HepG2 (cell line): ENCODE results near the gene SMAD1. TPM values are rescaled to one million over a fixed set of nuclear protein-coding genes. Genes with fewer than 3 reads are reported as not detected.
"Not testable (repeated sequence)": the region's sequence is repeated elsewhere in the genome, so short reads cannot be mapped to it uniquely, and the experiment has no call there.

Experiments used
- ATAC-seq: fragments of 200-7000 bp; cut with Tn5 transposase; 3 replicates; pipeline ENCODE4 v1.9.1; 2020; ENCODE audit warnings: mild to moderate bottlenecking, moderate library complexity
- BruUV-seq: library from RNA; stranded (reverse); fragments of 400-500 nt; replicated peaks from 2 replicates; lab custom pipeline; 2021; lab: Mats Ljungman, UMichigan
- CTCF ChIA-PET: fragments of 300-600 bp; formaldehyde crosslinking; extraction: SDS; loops from one replicate; lab custom pipeline; 2021; ENCODE audit warnings: low total read pairs, inconsistent platforms, low intra/inter-chr PET ratio; lab: Yijun Ruan, JAX
- POLR2A ChIA-PET: fragments of 350-600 bp; sonication (Branson Sonifier 250); formaldehyde crosslinking; loops from one replicate; lab custom pipeline; 2020; ENCODE audit warnings: antibody characterized with exemption, inconsistent platforms; lab: Yijun Ruan, JAX
- DNase-seq: peaks from one replicate; pipeline ENCODE4 v3.0.0-alpha.2; 2015; ENCODE audit warnings: low spot score
- FAIRE-seq: peaks from 3 replicates; lab custom pipeline; 2011; peaks lifted over from hg19 to GRCh38; lab: Jason Lieb, UNC
- H2AFZ ChIP-seq: one replicate; pipeline ENCODE4 v1.6.1; 2011; ENCODE audit warnings: low read length, inconsistent platforms
- H3K27ac ChIP-seq: fragments of 300-600 bp; 3 replicates; pipeline ENCODE4 v1.8.0; 2011; ENCODE audit warnings: mixed run types, mild to moderate bottlenecking, mixed read lengths, low read length, inconsistent platforms; ENCODE audit not compliant: insufficient read depth; ENCODE audit errors: extremely low read length
- H3K27me3 ChIP-seq, 2 experiments: fragments of 200-600 bp in 1 of 2; 2 replicates in 1 of 2; 3 replicates in 1 of 2; pipeline versions ENCODE4 v1.6.0 to v1.8.0; 2011; ENCODE audit warnings: low read length in 2 of 2, mild to moderate bottlenecking in 2 of 2, moderate library complexity in 2 of 2, inconsistent platforms in 1 of 2; ENCODE audit not compliant: insufficient read depth in 2 of 2, control insufficient read depth in 1 of 2
- H3K36me3 ChIP-seq, 2 experiments: fragments of 200-600 bp in 1 of 2; replicated peaks in 1 of 2; 2 replicates in 1 of 2; 3 replicates in 1 of 2; pipeline versions ENCODE4 v1.5.1 to v1.8.0; 2011; ENCODE audit warnings: low read length in 2 of 2, inconsistent platforms in 1 of 2; ENCODE audit not compliant: insufficient read depth in 2 of 2, control insufficient read depth in 1 of 2
- H3K4me1 ChIP-seq: 2 replicates; pipeline ENCODE4 v1.5.1; 2012; ENCODE audit warnings: low read length, inconsistent platforms; ENCODE audit not compliant: insufficient read depth
- H3K4me2 ChIP-seq: 2 replicates; pipeline ENCODE4 v1.6.0; 2011; ENCODE audit warnings: low read depth, low read length, inconsistent platforms
- H3K4me3 ChIP-seq, 3 experiments: fragments of 200-600 bp in 1 of 3; sonication (generic), shearing (Covaris generic) in 1 of 3; replicated peaks in 1 of 3; 2 replicates each; pipeline ENCODE4 v1.5.1; 2011 to 2016; ENCODE audit warnings: low read length in 3 of 3, inconsistent platforms in 2 of 3, low read depth in 2 of 3, mild to moderate bottlenecking in 2 of 3, control low read depth in 1 of 3, mixed read lengths in 1 of 3; ENCODE audit not compliant: insufficient read depth in 1 of 3
- H3K79me2 ChIP-seq: one replicate; pipeline ENCODE4 v1.6.1; 2011; ENCODE audit warnings: low read length, inconsistent platforms; ENCODE audit not compliant: insufficient read depth
- H3K9ac ChIP-seq: 2 replicates; pipeline ENCODE4 v1.6.0; 2011; ENCODE audit warnings: mild to moderate bottlenecking, low read depth, low read length, inconsistent platforms; ENCODE audit not compliant: insufficient read depth
- H3K9me3 ChIP-seq: 2 replicates; pipeline ENCODE4 v1.5.1; 2012; ENCODE audit warnings: mild to moderate bottlenecking, low read length
- H4K20me1 ChIP-seq: 2 replicates; pipeline ENCODE4 v1.6.0; 2011; ENCODE audit warnings: inconsistent platforms, mild to moderate bottlenecking, low read length, moderate library complexity; ENCODE audit not compliant: insufficient read depth
- BCL6 ChIP-seq: IDR thresholded peaks from 2 replicates; pipeline ENCODE4 v1.6.1; 2016; ENCODE audit warnings: missing genetic modification reagents, missing compliant biosample characterization
- MTF2 ChIP-seq: sonication (generic); formaldehyde crosslinking; IDR thresholded peaks from 2 replicates; pipeline ENCODE4 v1.5.0; 2020; ENCODE audit warnings: missing genetic modification reagents, borderline replicate concordance
- NFATC3 ChIP-seq: sonication (generic); formaldehyde crosslinking; IDR thresholded peaks from 2 replicates; pipeline ENCODE4 v1.5.1; 2020; ENCODE audit warnings: mild to moderate bottlenecking, missing genetic modification reagents
- RFXAP ChIP-seq: sonication (generic); formaldehyde crosslinking; IDR thresholded peaks from 2 replicates; pipeline ENCODE4 v1.4.0; 2020; ENCODE audit warnings: missing genetic modification reagents, borderline replicate concordance
- TARDBP ChIP-seq: sonication (generic); formaldehyde crosslinking; IDR thresholded peaks from 2 replicates; pipeline ENCODE4 v1.8.0; 2022; ENCODE audit warnings: mild to moderate bottlenecking, missing genetic modification reagents
- ZC3H4 ChIP-seq: sonication (generic); formaldehyde crosslinking; IDR thresholded peaks from 2 replicates; pipeline ENCODE4 v1.4.0; 2020; ENCODE audit warnings: missing genetic modification reagents, borderline replicate concordance
- ZNF510 ChIP-seq: sonication (generic); formaldehyde crosslinking; IDR thresholded peaks from 2 replicates; pipeline ENCODE4 v1.4.0; 2020; ENCODE audit warnings: low read depth, mild to moderate bottlenecking, missing genetic modification reagents
- WGBS: methylation state at CpG from one replicate; pipeline ENCODE4 v1.1.6; 2017; ENCODE audit warnings: low lambda C conversion rate; 5-methylcytosine and 5-hydroxymethylcytosine counted together
- in situ Hi-C: cut with HindIII; loops from 2 replicates; pipeline ENCODE4 v1.10.0; 2017; ENCODE audit warnings: low pct_unique_long_range_greater_than_20kb; ENCODE audit not compliant: extremely low pct_ligation_motif_present
- intact Hi-C: fragments of 100-400 bp; cut with micrococcal nuclease; formaldehyde crosslinking; loops from one replicate; pipeline ENCODE4 v1.10.0; 2022; ENCODE audit not compliant: unreplicated experiment
- polyA plus RNA-seq, 8 experiments: library from polyadenylated mRNA; depleted of rRNA in 3 of 8; stranded (reverse) in 7 of 8; unstranded in 1 of 8; fragments of >200 nt; fragmentation: Illumina TruSeq in 4 of 8; extraction: Trizol in 4 of 8; gene quantifications; 2 replicates each; pipeline versions ENCODE4 v1.2.1 to v1.2.3, GENCODE V29; 2011 to 2016; ENCODE audit warnings: low read depth in 4 of 8, missing spikeins in 1 of 8, mixed read lengths in 1 of 8; ENCODE audit not compliant: insufficient read depth in 1 of 8
- total RNA-seq, 5 experiments: library from RNA; depleted of rRNA; stranded (reverse); fragments of >200 nt; fragmentation: Illumina TruSeq; extraction: Trizol; gene quantifications; 2 replicates each; pipeline ENCODE4 v1.2.3, GENCODE V29; 2016; ENCODE audit warnings: low read depth in 1 of 5
- TF ChIP-seq, protein P1 (sequence below): sonication (generic); formaldehyde crosslinking; IDR thresholded peaks from 2 replicates; pipeline ENCODE4 v1.5.1; 2020; ENCODE audit warnings: missing genetic modification reagents, mild to moderate bottlenecking, borderline replicate concordance
- TF ChIP-seq, protein P2 (sequence below): IDR thresholded peaks from 2 replicates; pipeline ENCODE4 v1.6.1; 2016; ENCODE audit warnings: missing compliant biosample characterization, missing genetic modification reagents, borderline replicate concordance

Gene SMAD1
- total and polyA plus RNA-seq, 2 of the 13 experiments (the other 11 are each of a cell fraction or from before 2014, with no cell fraction given), result 12.7 to 16.6 TPM

DNA sequence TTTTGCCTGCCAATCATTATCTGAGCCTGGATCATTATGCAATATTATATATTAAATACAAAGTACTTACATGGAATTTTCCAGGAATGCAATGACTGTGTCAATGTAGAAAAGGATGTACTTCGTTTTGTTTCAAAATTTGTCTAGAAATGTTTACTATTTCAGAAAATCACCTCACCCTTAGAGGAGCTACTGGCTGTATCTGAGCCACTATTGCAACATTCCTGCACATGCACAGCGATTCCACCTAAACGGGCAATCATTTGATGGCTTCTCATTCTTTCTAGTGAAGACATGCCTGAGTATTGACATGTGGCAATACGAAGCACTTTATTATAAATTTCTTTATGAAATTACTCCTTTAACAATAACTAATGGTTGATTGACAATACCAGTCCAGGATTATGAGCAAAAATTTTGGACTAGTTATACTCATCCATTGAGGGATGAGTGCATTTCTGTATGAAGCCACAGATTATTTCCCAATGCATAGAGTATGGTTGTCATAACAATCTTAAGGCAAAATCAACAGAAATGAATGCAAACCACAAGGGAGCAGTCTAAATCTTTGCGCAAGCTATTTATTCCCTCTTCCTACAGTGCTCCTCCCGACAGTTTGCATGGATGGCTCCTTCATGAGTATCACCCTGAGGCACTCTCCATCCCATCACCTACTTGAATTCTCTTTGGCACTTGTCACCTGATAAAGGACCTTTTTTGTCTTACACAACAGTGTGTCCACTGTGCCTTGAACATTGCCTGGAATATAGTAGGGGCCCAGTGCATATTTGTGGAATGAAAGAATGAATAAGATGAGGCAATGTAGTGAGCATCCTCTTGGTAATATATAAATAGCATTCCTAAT, 101.8 kb downstream of the SMAD1 start (continued):
- TF ChIP-seq MTF2 (no peak), RFXAP (no peak), ZC3H4 (CRISPR knock-in tag) (no peak), TARDBP (no peak), ZNF510 (CRISPR knock-in tag) (no peak), BCL6 (CRISPR knock-in tag) (no peak), NFATC3 (no peak)
- TF ChIP-seq, protein P1, sequence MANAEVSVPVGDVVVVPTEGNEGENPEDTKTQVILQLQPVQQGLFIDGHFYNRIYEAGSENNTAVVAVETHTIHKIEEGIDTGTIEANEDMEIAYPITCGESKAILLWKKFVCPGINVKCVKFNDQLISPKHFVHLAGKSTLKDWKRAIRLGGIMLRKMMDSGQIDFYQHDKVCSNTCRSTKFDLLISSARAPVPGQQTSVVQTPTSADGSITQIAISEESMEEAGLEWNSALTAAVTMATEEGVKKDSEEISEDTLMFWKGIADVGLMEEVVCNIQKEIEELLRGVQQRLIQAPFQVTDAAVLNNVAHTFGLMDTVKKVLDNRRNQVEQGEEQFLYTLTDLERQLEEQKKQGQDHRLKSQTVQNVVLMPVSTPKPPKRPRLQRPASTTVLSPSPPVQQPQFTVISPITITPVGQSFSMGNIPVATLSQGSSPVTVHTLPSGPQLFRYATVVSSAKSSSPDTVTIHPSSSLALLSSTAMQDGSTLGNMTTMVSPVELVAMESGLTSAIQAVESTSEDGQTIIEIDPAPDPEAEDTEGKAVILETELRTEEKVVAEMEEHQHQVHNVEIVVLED (CRISPR knock-in tag), result no peak

DNA sequence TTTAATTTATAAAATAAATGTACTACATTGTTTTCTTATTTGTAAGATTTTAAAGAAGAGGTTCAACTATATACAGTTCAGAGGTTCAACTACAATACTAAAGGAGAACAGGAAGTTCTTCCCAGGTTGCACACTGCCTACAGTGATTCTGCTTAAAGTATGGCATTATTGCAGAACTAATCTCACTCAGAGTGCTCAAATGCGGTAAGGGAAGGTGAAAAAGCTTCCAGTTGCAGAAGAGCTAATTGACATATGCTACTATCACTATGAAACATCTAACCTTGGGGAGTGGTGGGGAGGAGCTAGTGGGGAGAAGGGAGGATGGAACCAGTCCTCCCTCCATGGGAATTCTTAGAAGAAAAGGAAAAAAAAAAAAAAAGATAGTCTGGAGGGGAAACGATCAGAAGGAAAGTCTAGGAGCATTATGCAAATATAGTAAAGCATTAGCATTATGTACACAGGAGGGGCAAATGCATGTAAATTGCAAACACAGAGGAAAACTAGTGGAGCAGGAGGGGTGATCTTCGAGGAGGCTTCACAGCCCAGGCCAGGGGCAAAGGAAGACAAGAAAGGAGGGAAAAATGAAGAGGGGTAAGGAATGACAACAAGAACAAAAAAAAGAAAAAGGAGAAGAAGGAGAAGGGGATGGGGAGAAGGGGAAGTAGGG, 105.6 kb downstream of the SMAD1 start:
- in situ Hi-C loops, result no loop called here

DNA sequence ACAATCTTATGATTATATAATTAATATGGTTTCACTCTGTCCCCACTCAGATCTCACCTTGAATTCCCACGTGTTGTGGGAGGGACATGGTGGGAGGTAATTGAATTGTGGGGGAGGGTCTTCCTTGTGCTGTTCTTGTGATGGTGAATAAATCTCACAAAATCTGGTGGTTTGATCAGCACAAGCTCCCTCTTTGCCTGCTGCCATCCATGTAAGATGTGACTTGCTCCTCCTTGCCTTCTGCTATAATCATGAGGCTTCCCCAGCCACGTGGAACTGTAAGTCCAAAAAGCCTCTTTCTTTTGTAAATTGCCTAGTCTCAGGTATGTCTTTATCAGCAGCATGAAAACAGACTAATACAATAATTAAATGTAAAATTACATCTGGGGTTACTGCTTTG, 107.7 kb downstream of the SMAD1 start:
- H3K4me1 ChIP-seq, CTCF ChIA-PET, intact Hi-C loops, H4K20me1 ChIP-seq, POLR2A ChIA-PET, H2AFZ ChIP-seq, in situ Hi-C loops, H3K36me3 ChIP-seq, H3K9me3 ChIP-seq, BruUV-seq, H3K27me3 ChIP-seq, H3K79me2 ChIP-seq, FAIRE-seq, H3K27ac ChIP-seq, ATAC-seq, H3K4me3 ChIP-seq, H3K9ac ChIP-seq, H3K4me2 ChIP-seq, DNase-seq: not testable (repeated sequence)
- WGBS, result 0% methylated on average over 2 of the region's 2 CpGs

More for the DNA sequence above, 105.6 kb downstream of the SMAD1 start:
- no peaks in the 10 kb centered on the region for H3K9me3 ChIP-seq
- WGBS, result under 1% methylated on average over 3 of the region's 3 CpGs
- ChIA-PET CTCF (no interaction called here), POLR2A (no interaction called here)
- H3K9ac ChIP-seq, result no peak overlapping the region
- H3K4me2 ChIP-seq, result no peak overlapping the region
- TF ChIP-seq, protein P2, sequence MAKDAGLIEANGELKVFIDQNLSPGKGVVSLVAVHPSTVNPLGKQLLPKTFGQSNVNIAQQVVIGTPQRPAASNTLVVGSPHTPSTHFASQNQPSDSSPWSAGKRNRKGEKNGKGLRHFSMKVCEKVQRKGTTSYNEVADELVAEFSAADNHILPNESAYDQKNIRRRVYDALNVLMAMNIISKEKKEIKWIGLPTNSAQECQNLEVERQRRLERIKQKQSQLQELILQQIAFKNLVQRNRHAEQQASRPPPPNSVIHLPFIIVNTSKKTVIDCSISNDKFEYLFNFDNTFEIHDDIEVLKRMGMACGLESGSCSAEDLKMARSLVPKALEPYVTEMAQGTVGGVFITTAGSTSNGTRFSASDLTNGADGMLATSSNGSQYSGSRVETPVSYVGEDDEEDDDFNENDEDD (CRISPR knock-in tag), result no peak
- ATAC-seq (no peak), FAIRE-seq (no peak), DNase-seq (no peak)
- no peak overlapping the region for H3K4me3 ChIP-seq
- no peak overlapping the region for H3K27ac ChIP-seq
- no peaks in the 10 kb centered on the region for H3K36me3 ChIP-seq
- H3K79me2 ChIP-seq, result no peaks in the 10 kb centered on the region
- H2AFZ ChIP-seq, result no peak overlapping the region
- H4K20me1 ChIP-seq, result no peaks in the 10 kb centered on the region
- H3K27me3 ChIP-seq, result no peaks in the 10 kb centered on the region; a peak in 1 of 5 replicates
- intact Hi-C loops, result no loop called here
- H3K4me1 ChIP-seq, result no peaks in the 10 kb centered on the region
- no TSS peak for BruUV-seq
